Measurements from ENCODE around the gene RPS6KA5.

DNA sequence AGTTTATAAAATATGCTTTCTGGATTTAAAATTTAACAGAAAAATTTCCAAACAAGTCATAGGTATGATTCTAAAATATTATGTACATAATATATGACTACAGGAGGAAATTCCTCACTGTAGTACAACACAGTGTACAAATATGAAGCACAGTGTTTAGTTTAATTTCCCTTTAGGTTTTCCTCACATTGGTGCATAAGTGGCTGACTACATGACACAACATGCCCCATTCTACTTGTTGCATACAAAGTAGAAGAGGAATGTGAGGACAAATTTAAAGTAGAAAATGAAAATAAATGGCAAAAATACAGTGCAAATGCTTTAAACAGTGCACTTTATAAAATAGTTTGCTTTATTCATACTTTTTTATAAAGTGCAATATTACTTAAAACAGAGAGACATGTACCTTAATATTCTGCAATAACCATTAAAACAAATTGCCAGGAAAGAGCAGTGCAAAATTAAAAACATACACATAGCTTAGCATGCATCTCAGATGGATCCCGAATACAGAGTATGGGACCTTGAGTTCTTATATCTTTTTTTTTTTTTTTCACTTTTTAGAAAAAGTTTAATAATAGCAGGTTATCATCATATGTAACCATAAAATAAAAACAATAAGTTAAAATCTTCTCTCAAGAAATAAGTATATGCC is 189.4 kb downstream of the RPS6KA5 start:
- no peak for TF ChIP-seq ZFP30 (CRISPR knock-in tag; IDR thresholded peaks at IDR 0.05)
- TF ChIP-seq, protein P1, sequence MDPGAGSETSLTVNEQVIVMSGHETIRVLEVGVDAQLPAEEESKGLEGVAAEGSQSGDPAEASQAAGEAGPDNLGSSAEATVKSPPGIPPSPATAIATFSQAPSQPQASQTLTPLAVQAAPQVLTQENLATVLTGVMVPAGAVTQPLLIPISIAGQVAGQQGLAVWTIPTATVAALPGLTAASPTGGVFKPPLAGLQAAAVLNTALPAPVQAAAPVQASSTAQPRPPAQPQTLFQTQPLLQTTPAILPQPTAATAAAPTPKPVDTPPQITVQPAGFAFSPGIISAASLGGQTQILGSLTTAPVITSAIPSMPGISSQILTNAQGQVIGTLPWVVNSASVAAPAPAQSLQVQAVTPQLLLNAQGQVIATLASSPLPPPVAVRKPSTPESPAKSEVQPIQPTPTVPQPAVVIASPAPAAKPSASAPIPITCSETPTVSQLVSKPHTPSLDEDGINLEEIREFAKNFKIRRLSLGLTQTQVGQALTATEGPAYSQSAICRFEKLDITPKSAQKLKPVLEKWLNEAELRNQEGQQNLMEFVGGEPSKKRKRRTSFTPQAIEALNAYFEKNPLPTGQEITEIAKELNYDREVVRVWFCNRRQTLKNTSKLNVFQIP (CRISPR knock-in tag; IDR thresholded peaks at IDR 0.05; ENCODE audit: borderline replicate concordance, low read depth) = no peak
- TF ChIP-seq ZNF565 (CRISPR knock-in tag; conservative IDR thresholded peaks at IDR 0.05; ENCODE audit: low read depth) = no peak
- no peak for TF ChIP-seq OSR1 (CRISPR knock-in tag; IDR thresholded peaks at IDR 0.05)
- TF ChIP-seq, protein P2, sequence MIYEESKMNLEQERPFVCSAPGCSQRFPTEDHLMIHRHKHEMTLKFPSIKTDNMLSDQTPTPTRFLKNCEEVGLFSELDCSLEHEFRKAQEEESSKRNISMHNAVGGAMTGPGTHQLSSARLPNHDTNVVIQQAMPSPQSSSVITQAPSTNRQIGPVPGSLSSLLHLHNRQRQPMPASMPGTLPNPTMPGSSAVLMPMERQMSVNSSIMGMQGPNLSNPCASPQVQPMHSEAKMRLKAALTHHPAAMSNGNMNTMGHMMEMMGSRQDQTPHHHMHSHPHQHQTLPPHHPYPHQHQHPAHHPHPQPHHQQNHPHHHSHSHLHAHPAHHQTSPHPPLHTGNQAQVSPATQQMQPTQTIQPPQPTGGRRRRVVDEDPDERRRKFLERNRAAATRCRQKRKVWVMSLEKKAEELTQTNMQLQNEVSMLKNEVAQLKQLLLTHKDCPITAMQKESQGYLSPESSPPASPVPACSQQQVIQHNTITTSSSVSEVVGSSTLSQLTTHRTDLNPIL (CRISPR knock-in tag; IDR thresholded peaks at IDR 0.05; ENCODE audit: low read depth) = no peak
- no peak for TF ChIP-seq BACH2 (CRISPR knock-in tag; IDR thresholded peaks at IDR 0.05; ENCODE audit: borderline replicate concordance)
- TF ChIP-seq, protein P3, sequence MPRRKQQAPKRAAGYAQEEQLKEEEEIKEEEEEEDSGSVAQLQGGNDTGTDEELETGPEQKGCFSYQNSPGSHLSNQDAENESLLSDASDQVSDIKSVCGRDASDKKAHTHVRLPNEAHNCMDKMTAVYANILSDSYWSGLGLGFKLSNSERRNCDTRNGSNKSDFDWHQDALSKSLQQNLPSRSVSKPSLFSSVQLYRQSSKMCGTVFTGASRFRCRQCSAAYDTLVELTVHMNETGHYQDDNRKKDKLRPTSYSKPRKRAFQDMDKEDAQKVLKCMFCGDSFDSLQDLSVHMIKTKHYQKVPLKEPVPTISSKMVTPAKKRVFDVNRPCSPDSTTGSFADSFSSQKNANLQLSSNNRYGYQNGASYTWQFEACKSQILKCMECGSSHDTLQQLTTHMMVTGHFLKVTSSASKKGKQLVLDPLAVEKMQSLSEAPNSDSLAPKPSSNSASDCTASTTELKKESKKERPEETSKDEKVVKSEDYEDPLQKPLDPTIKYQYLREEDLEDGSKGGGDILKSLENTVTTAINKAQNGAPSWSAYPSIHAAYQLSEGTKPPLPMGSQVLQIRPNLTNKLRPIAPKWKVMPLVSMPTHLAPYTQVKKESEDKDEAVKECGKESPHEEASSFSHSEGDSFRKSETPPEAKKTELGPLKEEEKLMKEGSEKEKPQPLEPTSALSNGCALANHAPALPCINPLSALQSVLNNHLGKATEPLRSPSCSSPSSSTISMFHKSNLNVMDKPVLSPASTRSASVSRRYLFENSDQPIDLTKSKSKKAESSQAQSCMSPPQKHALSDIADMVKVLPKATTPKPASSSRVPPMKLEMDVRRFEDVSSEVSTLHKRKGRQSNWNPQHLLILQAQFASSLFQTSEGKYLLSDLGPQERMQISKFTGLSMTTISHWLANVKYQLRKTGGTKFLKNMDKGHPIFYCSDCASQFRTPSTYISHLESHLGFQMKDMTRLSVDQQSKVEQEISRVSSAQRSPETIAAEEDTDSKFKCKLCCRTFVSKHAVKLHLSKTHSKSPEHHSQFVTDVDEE (CRISPR knock-in tag; IDR thresholded peaks at IDR 0.05) = no peak
- TF ChIP-seq CSDC2 (CRISPR knock-in tag; IDR thresholded peaks at IDR 0.05) = no peak
- TF ChIP-seq ZFP3 (CRISPR knock-in tag; IDR thresholded peaks at IDR 0.05) = no peak
- TF ChIP-seq RARB (CRISPR knock-in tag; IDR thresholded peaks at IDR 0.05) = no peak
- TF ChIP-seq GLIS3 (CRISPR knock-in tag; IDR thresholded peaks at IDR 0.05) = no peak
- no peak for TF ChIP-seq ZNF8 (CRISPR knock-in tag; IDR thresholded peaks at IDR 0.05)
- TF ChIP-seq, protein P4, sequence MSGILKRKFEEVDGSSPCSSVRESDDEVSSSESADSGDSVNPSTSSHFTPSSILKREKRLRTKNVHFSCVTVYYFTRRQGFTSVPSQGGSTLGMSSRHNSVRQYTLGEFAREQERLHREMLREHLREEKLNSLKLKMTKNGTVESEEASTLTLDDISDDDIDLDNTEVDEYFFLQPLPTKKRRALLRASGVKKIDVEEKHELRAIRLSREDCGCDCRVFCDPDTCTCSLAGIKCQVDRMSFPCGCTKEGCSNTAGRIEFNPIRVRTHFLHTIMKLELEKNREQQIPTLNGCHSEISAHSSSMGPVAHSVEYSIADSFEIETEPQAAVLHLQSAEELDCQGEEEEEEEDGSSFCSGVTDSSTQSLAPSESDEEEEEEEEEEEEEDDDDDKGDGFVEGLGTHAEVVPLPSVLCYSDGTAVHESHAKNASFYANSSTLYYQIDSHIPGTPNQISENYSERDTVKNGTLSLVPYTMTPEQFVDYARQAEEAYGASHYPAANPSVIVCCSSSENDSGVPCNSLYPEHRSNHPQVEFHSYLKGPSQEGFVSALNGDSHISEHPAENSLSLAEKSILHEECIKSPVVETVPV (CRISPR knock-in tag; IDR thresholded peaks at IDR 0.05) = no peak
- TF ChIP-seq, protein P5, sequence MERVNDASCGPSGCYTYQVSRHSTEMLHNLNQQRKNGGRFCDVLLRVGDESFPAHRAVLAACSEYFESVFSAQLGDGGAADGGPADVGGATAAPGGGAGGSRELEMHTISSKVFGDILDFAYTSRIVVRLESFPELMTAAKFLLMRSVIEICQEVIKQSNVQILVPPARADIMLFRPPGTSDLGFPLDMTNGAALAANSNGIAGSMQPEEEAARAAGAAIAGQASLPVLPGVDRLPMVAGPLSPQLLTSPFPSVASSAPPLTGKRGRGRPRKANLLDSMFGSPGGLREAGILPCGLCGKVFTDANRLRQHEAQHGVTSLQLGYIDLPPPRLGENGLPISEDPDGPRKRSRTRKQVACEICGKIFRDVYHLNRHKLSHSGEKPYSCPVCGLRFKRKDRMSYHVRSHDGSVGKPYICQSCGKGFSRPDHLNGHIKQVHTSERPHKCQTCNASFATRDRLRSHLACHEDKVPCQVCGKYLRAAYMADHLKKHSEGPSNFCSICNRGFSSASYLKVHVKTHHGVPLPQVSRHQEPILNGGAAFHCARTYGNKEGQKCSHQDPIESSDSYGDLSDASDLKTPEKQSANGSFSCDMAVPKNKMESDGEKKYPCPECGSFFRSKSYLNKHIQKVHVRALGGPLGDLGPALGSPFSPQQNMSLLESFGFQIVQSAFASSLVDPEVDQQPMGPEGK (CRISPR knock-in tag; IDR thresholded peaks at IDR 0.05; ENCODE audit: borderline replicate concordance) = no peak
